ENCODE measurements around the gene SLC30A4.
A peak's percentile ranks its signal among the peaks of the same experiment; 100 is the strongest.
"Not testable (repeated sequence)": the region's sequence is repeated elsewhere in the genome, so short reads cannot be mapped to it uniquely, and the experiment has no call there.

Gene SLC30A4, protein sequence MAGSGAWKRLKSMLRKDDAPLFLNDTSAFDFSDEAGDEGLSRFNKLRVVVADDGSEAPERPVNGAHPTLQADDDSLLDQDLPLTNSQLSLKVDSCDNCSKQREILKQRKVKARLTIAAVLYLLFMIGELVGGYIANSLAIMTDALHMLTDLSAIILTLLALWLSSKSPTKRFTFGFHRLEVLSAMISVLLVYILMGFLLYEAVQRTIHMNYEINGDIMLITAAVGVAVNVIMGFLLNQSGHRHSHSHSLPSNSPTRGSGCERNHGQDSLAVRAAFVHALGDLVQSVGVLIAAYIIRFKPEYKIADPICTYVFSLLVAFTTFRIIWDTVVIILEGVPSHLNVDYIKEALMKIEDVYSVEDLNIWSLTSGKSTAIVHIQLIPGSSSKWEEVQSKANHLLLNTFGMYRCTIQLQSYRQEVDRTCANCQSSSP

DNA sequence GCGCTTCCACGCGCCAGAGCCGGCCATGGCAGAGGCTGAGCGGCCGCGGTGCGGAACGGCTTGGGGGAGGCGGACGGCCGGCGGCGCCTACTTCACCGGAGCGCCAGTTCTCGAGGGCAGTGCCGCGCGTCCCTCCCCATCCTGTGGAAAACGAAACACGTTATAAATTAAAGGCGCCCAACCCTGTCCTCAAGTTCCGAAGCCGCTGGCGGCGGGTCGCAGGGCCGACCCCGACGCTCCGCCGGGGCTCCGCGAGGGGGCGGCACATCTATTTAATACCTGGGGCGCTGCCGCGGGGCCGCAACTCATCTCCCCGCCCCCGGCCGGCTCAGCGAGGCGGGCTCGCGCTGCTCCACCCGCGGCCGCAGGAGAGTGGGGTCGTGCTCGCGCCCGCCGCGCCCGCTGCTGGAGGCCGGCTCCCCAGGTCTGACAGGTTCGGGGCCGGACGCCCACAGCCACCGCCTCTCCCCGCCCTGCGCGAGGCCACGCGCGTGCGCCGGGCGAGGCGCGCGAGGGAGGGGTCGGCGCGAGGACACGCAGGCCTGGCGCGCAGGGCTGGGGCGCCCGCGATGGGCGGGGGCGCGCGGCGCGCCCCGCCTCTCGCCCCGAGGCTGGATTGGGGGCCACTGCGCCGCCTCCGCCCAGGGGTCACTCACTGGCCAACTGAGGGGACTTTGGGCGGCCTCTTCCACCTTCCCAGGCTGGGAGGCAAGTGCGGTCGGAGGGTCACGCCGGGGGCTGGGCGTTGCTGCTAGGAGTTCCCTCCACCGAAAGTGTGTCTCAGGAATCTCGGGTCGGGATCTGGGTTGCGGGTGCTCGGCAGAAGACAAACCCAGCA is at the start of gene SLC30A4:
Gene SLC30A4, minus strand, starts transcription at position 428 of the 838 bp plus-strand sequence. Its CDS starts 401 bp downstream, at position 27.
- peak; percentile 30 for DNase-seq (ENCODE audit: low read depth)

DNA sequence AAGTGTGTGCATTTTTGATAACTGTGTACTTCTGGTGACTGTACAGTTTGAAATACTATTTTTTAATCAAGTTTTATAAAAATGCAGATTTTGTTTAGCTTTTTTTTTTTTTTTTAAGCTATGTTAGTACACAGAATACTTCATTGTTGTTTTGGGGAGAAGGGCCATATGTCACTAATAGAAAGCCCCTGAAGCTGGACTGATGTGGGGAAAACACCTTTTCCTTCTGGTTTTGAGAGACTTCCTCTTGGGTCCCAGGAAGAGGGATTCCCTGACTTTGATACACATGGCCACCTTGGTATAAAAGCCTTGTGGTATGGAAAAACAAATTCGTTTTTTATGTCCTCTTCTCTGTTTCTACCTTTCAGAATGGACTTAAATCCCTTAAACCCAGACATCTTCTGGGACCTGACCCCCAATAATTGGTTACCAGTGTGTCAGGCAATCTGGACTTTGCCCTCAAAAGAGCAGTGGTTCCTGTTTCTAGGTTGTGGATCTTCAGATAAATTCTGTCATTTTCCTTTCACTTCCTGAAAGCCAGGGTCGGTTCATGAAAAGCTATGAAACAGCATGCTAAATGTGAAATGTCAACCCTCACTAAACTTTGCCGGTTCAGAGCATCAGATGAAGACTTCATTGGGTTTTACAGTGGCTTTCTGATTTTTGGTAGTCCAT is 33.5 kb upstream of the SLC30A4 start:
- no peak for DNase-seq (ENCODE audit: low read depth)

DNA sequence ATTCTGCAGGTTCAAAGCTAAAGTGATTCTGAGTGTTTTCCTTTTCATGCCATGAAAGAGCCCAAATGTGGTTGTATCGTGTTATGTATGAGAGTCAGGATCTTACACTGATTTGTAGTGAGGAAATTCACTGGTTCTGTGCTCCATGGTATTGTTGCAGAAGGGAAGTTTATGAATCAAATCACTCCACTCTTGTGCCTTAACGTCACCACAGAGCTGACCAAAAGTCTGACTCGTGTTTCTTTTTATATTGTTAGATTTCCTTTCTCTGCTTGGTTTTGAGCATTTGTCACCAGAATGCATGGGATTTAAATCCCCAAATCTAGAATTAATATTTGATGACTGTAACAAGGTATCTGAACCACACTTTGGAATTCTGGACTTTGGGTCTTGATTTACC is 29.1 kb upstream of the SLC30A4 start:
- DNase-seq (ENCODE audit: low read depth): no peak

DNA sequence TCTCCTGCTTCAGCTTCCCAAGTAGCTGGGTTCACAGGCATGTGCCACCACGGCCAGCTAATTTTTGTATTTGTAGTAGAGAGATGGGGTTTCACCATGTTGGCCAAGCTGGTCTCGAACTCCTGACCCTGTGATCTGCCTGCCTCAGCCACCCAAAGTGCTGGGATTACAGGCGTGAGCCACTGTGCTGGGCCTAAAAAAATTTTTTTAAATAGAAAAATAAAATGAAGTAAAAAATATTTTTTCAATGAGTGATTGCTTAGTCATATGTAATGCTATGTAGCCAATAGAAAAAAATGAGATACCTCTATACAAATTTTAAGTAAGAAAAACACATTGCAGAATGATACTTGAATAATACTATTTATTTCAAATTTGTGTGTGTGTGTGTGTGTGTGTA is 27.9 kb upstream of the SLC30A4 start:
- no peak for DNase-seq (ENCODE audit: low read depth)

DNA sequence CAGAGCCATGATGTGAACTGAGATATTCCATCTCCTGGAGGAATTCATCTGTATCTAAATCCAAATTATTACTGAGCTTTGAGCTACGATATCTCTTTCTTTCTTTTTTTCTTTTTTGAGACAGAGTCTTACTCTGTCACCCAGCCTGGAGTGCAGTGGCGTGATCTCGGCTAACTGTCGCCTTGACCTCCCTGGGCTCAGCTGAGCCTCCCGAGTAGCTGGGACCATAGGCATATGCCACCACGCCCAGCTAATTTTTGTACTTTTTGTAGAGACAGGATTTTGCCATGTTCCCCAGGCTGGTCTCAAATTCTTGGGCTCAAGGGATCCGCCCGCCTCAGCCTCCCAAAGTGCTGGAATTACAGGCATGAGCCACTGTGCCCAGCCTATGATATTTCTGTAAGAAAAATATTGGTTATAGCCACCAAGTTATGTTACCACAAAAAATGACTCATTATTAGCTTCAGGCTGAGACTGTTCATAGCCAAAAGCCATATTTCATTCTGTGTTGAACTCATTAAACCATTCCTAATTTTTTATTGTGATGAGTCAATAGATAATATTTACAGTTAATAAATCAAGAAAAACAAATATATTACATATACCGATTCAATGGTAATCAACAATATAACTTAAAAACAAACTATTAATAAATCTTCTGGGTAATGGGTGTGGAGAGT is 27.1 kb upstream of the SLC30A4 start:
- no peak for DNase-seq (ENCODE audit: low read depth)

DNA sequence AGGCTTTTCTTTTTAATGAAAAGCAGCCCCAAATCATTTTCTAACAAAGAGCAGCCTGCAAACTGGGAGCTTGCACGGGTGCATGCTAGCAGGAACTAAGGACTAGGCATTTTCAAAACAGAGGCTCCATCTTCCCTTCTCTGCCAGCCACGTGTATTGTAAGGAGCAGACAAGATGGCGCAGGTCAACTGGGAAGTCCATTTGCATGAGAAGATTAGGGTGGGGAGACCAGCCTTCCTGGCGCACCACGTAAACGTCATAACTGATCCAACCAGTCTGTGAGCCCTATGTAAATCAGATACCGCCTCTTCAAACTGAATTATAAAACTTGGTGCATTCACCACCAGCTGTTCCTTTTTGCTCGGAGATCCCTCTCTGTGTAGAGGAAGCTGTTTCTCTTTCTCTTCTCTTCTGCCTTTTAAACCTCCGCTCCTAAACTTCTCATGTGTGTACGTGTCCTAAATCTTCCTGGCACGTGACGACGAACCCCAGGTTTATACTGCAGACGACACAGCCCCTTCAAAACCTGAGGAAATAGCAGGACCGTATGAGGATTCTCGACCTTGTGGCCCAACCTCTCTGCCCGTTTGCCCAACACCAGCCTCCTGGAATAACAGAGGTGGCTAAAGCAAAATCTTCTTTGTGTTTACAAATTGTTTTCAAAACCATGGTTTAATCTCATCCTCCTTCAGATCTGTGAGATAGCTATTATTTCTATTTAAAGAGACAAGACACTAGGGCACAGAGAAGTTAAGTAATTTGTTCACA is 26.4 kb upstream of the SLC30A4 start:
- DNase-seq (ENCODE audit: low read depth): no peak

DNA sequence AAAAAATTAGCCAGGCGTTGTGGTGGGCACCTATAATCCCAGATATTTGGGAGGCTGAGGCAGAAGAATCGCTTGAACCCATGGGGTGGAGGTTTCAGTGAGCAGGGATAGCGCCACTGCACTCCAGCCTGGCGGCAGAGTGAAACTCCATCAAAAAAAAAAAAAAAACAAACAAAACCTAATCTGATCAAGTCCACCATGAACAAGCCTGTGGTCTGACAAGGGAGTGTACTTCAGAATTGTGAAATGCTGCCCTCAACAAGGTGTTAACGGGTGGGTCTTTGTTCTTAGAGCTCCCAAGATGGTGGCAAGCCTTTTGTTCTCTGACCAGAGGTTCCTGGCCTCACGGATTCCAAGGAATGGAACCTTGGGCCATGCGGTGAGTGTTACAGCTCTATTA is 24.2 kb upstream of the SLC30A4 start:
- DNase-seq (ENCODE audit: low read depth): no peak

DNA sequence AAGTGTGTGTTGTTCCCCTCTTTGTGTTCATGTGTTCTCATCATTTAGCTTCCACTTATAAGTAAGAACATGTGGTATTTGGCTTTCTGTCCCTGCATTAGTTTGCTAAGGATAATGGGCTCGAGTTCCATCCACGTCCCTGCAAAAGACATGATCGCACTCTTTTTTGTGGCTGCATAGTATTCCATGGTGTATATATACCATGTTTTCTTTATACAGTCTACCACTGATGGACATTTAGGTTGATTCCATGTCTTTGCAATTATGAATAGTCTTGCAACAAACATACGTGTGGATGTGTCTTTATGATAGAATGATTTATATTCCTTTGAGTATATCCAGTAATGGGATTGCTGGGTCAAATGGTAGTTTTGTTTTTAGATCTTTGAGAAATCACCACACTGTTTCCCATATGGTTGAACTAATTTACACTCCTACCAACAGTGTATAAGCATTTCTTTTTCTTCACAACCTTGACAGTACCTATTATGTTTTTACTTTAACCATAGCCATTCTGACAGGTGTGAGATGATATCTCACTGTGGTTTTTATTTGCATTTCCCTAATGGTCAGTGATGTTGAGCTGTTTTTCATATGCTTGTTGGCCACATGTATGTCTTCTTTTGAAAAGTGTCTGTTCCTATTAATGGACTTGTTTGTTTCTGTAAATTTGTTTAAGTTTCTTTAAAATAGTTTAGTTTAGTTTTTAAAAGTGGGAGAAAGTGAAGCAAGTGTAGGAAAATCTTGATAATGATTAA is 21.9 kb upstream of the SLC30A4 start:
- no peak for DNase-seq (ENCODE audit: low read depth)

DNA sequence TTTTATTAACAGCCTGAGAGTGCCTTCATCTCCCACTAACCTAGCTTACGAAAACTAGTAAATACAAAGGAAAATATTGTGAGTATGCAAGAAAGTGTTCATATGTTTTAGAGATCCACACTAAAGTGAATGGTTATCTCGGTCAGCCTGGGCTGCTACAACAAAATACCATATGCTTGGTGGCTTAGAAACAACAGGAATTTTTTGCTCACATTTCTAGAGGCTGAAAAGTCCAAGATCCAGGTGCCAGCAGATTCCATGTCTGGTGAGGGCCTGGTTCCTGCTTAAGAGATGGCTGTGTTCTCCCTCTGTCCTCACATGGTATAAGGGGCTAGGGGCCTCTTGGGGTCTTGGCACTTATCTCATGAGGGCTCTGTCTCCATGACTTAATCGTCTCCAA is 20.5 kb upstream of the SLC30A4 start:
- no peak for DNase-seq (ENCODE audit: low read depth)

DNA sequence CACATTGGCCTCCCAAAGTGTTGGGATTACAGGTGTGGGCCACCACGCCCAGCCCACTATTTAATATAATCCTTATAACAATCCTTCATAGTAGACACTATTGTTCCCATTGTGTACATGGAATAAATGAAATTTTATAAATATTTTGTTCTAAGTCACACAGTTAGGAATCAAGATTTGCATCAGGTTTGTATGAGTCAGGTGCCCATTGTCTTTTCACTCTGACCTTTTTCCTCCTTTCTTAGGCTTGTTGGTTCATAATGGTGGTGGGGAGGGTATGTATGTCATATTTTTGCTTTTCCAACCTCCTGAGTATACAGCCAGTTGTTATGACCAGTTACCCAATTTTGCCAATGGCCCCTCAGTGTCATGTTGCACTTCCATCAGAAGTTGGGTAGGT is 18.0 kb upstream of the SLC30A4 start:
- DNase-seq (ENCODE audit: low read depth): no peak

DNA sequence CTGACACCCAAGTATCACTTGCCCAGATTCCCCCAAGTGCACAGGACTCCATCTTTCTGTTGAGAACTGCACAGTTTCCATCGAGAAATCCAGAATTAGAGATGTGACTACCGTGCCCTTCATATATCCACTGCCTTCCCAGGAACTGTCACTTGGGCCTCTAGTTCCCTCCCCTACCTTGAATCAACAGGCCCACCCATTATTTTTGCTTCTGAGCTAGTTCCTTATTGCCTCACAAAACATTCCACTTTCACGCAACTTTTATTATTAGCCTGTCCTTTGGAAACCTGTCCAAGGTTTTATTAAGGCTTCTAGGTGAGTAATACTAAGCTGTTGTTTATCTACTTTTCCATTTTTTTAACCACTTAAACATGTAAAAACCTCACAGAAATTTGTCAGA is 17.1 kb upstream of the SLC30A4 start:
- no peak for DNase-seq (ENCODE audit: low read depth)

DNA sequence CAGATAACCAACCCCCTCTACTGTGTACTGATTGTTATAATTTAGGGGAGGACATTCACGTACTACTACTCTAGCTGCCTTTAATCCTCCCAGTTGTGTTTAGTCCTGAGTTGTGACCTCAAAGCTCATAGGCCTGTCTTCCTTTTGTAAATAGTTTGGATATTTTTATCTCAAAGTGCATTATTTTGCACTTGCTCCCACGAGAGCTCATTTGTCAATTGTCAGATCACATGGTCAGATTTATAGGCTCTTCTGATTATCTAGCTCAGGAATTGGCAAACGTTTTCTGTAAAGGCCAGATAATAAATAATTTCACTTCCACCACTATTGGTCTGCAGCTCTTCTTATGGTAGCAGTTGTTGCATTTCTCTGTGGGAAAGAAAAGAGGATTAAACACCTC is 14.4 kb upstream of the SLC30A4 start:
- DNase-seq (ENCODE audit: low read depth): no peak

DNA sequence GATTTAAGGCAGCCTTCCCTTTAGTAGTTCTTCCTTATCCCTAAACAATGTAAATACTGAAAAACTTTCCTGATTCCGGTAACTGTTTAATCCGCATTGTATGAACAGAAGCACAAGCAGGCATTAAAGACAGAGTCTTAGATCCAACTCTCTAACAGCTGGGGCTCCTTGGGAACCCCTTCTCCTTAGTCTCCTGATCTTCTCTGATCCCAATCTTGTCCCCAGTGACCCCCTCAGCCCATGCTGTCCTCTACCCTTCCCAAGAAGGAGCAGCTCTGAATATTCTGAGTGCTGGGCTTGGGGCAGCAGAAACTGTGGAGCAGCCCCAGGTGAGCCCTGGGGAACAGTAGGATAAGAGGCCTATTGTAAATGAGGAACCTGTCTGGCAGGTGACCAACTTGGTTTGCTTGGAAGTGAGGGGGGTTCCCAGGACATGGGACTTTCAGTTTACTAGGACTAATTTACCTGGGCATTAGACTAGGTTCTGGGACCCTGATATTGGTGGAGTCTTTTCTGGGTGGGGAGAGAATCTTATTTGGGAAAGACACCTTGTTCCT is 13.0 kb upstream of the SLC30A4 start:
- no peak for DNase-seq (ENCODE audit: low read depth)

DNA sequence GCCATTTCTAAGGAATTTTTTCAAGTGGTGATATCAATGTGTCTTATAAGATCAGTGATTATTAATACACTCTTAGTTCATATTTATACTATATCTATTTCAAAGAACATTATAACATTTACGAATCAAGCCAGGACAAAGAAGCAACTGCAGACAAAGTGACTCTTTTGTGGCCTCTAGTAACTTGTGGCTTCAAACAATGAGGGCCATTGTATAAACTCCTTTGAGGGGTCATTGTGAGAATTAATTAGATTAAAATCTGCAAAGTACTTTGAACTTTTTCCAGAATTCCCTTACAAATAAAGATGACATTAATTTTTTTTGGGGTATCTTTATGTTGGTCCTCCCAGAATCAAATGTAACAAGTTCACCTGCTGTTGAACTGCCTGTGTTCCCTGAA is 12.3 kb upstream of the SLC30A4 start:
- DNase-seq (ENCODE audit: low read depth): no peak

DNA sequence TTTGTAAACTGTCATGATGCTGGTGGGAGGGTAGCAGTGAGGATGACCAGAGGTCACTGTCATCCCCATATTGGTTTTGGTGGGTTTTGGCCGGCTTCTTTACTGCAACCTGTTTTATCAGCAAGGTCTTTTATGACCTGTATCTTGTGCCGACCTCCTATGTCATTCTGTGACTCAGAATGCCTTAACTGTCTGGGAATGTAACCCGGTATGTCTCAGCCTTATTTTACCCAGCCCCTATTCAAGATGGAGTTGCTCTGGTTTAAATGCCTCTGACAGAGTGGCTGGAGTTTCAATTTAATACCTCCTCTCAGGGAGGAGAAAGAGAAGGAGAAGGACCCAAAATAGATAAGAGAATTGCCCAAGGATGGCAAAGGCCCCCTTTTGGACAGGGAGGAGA is 10.3 kb upstream of the SLC30A4 start:
- not testable (repeated sequence) for DNase-seq (ENCODE audit: low read depth)

DNA sequence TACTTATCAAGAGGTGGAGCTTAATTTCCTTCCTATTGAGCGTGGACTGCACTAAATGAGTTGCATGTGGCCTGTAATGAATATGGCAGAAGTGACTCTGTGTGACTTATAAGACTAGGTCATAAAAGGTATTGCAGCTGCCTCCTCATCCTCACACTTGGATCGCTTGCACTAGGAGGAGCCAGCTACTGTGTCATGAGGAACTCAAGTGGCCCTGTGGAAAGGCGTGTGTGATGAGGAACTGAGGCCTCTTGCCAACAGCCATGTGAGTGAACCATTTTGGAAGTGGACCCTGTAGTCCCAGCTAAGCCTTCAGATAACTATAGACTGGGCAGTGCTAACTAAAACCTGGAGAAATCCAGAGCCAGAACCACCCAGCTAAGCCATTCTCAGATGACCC is 7.1 kb upstream of the SLC30A4 start:
- no peak for DNase-seq (ENCODE audit: low read depth)

DNA sequence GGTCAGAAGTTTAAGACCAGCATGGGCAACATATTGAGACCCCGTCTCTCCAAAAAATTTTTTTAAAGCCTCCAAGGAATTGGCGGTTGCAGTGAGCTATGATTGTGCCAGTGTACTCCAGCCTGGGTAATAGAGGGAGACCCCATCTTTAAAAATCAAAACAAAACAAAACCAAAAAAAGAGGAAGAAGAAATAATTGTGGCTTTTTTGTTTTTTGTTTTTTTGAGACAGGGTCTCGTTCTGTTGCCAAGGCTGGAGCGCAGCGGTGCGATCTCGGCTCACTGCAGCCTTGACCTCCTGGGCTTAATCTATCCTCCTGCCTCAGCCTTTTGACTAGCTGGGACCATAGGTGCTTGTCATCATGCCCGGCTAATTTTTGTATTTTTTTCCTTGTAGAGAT is 4.5 kb upstream of the SLC30A4 start:
- DNase-seq (ENCODE audit: low read depth): no peak

DNA sequence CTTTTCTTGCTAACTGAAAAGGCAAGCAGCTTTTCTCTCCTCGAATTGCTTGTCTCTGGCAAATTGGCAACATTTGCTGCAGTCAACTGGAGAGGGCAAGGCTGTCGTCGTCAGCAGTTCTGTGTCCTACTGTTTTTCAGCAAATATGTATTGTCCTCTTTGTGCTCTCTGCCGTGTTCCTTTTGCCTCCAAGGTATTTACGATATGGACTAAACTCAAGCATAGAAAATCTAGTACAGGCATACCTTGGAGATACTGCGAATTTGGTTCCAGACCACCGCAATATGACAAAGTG is 558 bp upstream of the SLC30A4 start:
- no peak for DNase-seq (ENCODE audit: low read depth)

DNA sequence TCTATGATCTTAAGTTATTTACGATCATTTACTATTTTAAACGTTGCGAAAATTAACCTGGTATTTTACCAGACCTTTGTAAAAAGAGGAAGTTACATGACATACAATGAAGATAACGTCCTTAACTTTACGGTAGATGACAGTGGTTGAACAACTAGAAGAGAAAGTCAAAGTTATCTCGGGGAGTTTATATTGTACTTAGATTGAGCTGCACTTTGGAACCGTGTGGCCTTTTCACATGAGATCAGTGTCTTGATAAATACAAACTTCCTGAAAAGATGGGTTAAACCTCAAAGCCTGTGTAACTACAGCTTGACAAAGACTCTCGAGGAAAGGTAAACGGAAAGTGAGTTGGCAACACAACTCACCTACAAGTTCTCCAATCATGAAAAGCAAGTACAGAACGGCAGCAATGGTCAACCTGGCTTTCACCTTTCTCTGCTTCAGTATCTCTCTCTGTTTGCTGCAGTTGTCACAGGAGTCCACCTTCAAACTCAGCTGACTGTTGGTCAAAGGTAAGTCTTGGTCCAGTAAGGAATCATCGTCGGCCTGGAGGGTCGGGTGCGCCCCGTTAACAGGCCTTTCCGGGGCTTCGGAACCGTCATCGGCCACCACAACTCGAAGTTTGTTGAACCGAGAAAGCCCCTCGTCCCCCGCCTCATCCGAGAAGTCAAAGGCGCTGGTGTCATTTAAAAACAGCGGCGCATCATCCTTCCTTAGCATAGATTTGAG is 793 bp downstream of the SLC30A4 start:
- no peak for DNase-seq (ENCODE audit: low read depth)

DNA sequence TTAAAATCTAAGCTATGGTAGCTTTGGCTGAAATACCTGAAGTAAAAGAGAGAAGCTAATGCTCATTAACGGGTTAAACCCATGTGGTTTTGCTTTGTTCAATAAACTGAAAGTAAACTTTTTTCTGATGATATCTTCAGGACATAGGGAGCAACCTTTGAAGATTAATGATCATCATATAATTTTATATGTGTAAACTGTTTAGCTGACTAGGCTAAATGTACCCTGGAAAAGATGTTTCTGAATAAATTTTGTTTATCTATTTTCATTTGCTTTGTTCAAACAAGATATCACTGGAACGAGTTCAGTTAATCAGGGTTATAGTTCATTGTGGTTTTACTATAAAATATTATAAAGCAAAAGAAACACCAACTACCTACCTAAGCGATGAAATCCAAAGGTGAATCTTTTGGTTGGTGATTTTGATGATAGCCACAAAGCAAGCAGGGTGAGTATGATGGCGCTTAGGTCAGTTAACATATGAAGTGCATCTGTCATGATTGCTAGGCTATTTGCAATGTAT is 11.7 kb downstream of the SLC30A4 start:
- no peak for DNase-seq (ENCODE audit: low read depth)

All from stimulated activated CD8-positive, alpha-beta memory T cell treated with anti-CD3 and anti-CD28 coated beads, Interleukin-7, amount 100 ng/mL, for 24 hours (primary cell).